Superior temporal gyrus (tissue), 1 donor: ENCODE data around the gene CADM2.
"Not testable (repeated sequence)": the region's sequence is repeated elsewhere in the genome, so short reads cannot be mapped to it uniquely, and the experiment has no call there.

Experiments
- DNase-seq: peaks from one replicate; pipeline ENCODE4 v3.0.0-alpha.2; 2016; ENCODE audit errors: extremely low spot score

CADM2 gene

DNA sequence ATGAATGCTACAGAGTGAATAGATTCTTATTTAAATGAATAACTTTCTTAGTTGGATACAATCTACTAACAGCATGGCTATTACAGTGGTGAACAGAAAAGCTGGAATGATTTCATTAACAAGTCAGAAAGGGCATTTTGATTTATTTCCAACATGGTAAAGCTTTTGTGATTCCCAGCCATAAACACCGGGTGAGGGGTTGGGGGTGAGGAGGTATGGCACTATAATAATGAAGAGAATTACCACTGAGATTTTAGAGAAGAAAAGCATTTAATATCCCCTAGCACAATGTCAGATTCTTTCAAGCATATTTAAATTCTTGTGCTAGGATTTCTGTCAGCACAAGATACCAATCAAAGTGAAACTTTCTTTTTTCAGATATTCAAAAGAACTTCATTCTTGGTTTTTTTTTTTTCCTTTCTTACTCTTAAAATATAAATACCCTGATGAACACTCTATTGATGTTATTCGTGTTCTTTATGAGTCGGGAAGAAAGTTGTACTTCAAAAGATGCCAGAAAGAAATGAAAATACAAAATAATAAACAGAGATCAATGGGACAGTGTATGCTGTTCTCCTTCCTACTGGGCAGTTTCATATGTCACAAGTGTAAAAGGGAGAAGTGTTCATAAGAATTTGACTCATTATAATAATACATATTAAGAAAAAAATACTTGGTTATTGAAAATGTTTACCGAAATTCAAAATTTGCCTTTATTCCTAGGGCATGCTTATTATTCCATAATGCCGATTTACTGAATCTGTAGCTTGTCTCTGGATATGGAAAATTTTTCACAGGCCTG, 522.8 kb downstream of the CADM2 start:
- DNase-seq, result peak; percentile 49

DNA sequence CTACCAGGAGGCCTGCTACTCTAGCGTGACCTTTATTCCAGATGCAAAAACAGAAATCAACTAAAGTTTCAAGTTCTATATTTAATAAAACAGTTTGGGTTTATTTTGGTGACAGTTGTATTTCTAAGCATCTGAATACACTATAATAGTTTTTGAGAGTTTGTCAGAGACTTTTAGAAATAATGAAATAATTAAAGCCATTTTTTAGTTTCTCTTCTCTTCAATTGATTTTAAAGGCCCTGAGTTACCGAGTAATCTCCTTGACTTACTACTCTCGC, 523.4 kb downstream of the CADM2 start:
- DNase-seq, result no peak

DNA sequence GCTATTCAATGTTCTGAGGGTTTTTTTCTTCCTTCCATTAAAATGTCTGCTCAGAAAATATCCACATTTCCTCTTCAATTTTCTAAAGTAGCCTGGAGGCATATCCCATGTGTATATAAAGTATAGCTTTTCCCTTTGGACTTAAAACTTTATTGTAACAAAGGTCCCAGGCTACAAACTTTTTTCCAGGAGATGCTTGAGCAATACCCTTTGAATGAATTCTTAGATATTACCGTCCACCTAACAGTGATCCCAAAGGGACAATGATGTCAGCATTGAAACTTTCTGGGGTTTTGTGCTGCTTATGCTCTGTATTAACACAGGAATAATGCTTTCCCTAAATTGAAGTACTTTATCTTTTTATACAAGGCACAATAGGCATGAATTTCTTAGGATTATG, 525.2 kb downstream of the CADM2 start:
- no peak for DNase-seq

DNA sequence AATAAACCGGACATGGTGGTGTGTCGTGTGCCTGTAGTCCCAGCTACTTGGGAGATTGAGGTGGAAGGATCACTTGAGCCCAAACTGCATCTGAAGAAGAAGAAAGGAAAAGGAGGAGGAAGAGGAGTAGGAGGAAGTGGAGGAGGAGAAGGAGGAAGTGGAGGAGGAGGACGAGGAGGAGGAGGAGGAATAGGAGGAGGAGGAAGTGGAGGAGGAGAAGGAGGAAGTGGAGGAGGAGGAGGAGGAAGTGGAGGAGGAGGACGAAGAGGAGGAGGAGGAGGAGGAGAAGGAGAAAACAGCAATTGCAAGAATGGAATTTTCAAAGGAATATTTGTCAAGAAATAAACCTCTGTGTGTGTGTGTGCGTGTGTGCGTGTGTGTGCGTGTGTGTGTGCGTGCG, 528.6 kb downstream of the CADM2 start:
- no peak for DNase-seq

DNA sequence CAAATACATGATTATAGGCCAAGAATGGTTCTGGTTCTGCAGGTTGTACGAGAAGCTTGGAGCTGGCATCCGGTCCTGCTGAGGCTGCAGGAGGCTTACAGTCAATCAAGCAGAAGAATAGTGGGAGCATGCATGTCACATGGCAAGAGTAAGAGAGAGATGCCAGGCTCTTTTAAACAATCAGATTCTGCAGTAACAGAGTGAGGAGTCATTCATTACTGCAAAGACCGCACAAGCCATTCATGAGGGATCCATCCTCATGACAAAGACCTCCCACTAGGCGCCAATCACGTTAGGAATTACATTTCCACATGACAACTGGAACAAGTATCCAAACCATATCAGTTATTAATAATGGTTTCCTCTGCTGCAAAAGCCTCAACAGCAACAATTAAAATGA, 536.8 kb downstream of the CADM2 start:
- no peak for DNase-seq

DNA sequence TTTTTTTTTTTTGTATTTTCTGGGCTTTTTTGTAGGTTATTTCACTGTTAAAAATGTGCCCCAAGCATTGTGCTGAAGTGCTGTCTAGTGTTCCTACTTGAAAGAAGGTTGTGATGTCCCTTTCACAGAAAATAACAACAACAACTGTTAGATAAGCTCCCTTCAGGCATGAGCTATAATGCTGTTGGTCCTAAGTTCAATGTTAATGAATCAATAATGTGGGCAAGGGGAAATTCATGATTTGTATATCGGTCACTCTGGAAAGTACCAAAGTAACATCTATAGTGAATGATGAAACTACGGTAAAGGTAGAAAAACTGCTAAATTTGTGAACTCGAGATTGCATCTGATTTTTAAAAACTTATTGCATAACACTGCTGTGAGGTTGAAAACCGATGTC, 539.4 kb downstream of the CADM2 start:
- DNase-seq, result no peak

DNA sequence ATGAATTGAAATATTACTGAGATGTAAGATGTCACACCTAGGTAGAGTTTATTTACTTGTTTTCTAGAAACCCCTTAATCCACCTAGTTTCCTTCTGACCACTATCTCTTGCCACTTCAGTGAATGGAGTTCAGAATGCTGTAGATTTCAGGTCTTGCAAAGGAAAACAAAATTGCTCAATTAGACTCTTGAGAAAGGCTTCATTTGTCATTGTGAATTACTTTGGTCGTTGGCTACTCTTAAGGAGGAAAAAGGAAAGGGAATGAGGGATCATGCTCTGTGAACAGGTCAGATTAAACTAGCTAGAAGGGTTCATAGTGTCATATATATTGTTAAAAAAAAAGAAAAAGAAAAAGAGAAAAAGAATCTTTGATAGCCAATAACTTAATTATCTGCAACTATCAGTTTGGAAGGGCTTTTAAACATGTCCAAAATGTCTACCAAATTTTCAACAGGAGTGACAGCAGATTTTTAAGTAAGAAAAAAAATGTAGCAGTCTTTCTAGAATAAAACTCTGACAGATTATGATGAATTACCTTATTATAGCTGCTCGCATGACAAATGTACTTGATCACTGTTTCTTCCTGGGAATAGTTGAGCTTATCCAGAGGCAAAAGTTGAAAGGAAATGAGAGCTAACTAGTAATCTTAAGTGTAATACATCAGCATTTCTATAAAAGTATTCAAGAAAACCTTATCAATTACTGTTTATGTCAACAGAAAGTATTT, 543.5 kb downstream of the CADM2 start:
- no peak for DNase-seq

DNA sequence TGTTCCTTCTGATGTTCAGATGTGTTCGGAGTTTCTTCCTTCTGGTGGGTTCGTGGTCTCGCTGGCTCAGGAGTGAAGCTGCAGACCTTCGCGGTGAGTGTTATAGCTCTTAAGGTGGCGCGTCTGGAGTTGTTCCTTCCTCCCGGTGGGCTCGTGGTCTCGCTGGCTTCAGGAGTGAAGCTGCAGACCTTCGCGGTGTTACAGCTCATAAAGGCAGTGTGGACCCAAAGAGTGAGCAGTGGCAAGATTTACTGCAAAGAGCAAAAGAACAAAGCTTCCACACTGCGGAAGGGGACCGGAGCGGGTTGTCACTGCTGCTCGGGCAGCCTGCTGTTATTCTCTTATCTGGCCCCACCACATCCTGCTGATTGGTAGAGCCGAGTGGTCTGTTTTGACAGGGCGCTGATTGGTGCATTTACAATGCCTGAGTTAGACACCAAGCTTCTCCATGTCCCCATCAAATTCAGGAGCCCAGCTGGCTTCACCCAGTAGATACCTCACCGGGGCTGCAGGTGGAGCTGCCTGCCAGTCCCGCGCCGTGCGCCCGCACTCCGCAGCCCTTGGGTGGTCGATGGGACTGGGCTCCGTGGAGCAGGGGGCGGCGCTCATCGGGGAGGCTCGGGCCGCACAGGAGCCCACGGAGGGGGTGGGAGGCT, 545.5 kb downstream of the CADM2 start:
- not testable (repeated sequence) for DNase-seq

DNA sequence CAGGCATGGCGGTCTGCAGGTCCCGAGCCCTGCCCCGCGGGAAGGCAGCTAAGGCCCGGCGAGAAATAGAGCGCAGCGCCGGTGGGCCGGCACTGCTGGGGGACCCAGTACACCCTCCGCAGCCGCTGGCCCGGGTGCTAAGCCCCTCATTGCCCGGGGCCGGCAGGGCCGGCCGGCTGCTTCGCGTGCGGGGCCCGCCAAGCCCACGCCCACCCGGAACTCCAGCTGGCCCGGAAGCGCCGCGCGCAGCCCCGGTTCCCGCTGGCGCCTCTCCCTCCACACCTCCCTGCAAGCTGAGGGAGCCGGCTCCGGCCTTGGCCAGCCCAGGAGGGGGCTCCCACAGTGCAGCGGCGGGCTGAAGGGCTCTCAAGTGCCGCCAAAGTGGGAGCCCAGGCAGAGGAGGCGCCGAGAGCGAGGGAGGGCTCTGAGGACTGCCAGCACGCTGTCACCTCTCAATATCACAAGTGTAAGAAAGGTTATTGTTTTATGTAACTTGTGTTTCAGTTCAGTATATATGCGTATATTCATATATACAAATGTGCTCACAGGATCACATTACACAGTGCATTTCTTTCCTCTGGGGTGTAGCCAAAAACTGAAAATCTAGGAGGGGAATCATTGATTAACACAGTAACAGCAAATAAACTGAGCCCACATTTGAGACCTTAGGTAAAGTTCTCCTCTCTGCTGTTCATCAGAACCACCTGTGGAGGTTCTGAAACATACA, 546.2 kb downstream of the CADM2 start:
- not testable (repeated sequence) for DNase-seq

DNA sequence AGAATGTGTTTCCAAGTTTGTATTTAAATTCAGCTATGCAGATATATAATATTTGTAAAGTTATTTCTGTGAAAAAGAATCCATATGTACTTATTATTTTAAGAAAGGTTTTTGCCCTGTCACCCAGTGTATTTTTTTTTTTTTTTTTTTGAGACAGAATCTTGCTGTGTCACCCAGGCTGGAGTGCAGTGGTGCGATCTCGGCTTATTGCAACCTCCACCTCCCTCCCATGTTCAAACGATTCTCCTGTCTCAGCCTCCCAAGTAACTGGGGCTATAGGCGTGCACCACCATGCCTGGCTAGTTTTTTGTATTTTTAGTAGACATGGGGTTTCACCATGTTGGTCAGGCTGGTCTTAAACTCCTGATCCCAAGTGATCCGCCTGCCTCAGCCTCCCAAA, 548.3 kb downstream of the CADM2 start:
- DNase-seq, result not testable (repeated sequence)

DNA sequence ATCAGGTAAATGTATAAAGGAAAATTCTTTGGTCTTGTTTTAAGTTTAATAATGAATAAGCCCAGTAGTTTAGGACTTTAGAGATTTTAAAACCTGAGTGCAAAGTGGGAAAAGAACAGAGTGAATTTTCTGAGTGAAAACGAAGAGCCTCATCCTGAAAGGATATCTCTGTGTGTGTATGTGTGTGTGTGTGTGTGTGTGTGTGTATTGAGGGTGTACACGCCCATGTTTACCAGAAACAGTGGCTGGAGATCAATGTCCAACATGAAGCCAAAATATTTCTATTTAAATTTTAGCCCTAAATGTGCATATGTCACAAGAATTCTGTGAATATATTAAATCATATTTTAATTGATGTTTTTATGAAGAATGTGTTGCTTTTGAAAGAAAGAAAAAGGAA, 549.9 kb downstream of the CADM2 start:
- DNase-seq, result no peak

DNA sequence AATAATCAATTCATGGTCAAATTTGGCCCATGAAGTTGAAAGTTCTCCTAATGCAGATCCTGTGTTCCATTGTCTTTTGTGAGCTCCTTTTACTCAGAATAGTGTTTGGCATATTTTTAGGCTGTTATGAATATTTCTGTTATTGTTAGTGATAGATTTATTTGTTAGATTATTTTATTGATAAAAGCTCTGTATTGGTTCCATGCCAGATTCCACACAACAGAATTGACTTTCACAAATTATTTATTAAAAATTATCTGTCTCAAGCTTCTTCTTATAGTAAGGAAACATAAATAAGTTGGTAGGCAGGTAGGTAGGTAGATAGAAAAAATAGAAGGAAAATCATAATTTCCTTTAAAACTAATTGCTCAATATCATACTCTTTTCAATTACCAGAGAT, 557.4 kb downstream of the CADM2 start:
- no peak for DNase-seq

DNA sequence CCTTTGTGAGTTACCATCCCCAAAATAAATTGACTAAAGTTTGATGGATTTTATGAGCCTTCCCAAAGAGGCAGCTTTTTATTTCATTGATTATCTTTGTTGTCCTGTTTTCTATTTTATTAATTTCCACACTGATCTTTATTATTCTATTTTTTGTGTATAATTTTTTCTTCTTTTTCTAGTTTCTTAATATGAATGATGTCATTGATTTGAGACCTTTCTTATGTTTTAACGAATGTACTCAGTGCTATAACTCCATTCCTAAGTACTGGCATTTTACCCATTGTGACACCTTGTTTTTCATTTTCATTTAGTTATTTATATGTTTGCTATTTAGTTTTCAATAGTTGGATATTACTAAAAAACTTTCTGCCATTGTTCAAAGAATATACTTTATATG, 565.3 kb downstream of the CADM2 start:
- DNase-seq, result no peak

DNA sequence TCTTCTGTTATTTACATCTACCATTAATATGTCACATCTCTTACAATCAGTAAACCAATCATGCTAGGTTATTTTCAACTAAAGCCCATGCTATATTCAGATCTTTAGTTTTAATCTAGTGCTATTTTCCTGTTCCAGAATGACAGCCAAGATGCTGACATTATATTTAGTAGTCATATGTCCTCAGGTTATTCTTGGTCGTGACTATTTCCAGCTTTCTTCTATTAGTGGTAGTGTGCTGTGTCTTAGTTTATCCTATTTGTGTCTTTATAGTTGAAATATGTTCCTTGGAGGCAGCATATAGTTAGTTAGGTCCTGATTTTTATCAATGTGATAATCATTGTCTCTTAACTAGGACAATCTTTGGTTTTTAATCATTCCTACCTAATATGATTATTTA, 566.5 kb downstream of the CADM2 start:
- no peak for DNase-seq

DNA sequence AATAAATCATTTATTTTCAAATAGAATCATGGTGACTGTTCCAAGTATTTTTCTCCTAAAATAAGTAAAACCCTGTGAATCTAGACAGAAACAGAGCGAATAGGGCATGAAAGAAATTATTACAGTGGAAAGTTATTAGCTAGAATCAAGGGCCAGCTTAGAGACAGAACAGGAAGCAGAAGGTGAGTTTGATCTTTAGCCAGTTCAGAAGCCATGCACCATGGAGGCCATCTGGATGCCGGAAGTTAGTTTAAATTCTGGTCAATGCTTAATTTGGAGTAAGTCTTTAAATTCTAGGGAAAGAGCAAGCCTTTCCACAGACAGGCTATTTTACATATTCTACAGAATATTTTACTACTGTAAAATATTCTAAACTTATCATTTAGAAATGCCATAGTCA, 574.8 kb downstream of the CADM2 start:
- DNase-seq, result no peak

DNA sequence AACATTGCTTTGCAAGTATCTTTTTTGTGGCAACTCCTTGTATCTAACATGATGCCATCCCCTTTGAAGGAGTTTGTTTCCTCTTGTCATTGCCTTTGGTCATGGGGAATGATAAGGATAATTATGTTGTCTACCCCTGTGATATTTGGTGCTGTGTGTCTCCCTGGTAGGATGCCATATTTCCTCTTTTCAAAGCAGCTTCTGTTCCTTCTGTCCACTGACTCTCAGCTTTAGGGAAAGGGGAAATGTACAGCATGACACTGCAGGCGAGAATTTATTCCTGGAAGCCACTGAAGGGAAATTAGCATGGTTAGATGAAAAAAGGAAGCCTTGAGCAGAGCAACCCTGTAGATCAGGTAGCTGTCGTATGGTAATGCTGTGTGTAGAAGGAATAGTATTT, 576.7 kb downstream of the CADM2 start:
- DNase-seq, result peak; percentile 65

DNA sequence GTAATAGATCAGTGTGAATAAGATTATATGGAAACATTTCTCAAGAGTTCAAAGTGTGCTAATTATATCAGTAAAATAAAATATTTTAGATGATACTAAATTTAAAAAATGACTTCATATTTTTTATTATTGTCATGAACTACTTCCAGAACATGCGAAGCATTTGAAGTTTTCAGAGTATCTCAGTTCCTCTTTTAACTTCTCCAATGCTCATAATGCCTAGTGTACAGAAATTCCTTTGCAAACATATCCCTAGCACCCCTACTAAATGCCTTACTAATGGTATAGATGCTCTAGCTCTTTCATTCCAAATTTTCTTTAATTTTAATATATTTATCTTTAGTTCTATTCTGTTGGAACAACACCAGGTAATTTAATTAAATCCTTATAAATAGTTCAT, 580.4 kb downstream of the CADM2 start:
- no peak for DNase-seq

DNA sequence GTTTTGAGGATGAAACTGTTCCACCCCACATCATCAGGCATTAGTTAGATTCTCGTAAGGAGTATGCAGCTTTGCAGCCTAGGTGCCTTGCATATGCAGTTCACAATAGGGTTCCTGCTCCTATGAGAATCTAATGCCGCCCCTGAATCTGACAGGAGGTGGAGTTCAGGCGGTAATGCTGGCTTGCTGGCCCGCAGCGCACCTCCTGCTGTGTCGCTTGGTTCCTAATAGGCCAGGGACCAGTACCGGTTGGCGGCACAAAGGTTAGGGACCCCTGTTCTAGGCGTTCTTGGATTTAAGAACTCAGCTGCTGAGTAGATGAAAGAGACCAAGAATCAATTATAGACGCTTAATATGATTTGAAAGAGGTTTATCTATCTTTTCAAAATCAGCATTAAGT, 595.4 kb downstream of the CADM2 start:
- no peak for DNase-seq

DNA sequence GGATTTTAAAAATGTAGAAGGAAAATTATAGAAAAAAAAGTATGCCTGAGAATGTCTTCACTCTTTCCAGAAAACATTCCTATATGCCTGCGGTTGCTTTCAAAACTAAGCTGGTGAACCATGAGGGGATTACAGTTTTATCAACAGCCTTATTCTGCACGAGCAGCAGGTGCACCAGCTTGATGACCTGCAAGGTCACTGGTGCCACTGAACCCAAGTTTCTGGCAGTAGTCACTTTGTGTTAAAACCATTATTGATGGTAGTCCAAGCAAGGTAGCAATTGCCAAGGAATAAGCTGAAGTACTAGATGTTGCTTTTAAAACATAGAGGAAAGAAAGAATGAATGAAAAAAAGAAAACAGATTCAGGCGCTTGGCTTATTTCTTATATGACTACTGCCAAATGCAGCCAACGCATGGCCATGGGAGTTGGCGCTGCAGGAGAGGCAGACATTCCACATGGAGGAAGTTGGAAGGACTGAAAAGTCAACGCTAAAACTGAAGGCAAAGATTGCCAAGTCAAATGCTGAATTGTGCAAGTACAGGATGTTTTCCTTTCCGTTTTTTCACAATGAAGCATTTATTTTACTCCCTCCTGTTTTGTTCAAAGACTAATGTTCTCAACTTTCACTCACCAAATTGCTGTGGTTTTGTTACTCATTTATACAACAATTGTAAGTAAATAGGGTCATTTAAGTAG, 601.4 kb downstream of the CADM2 start:
- DNase-seq, result peak; percentile 70

DNA sequence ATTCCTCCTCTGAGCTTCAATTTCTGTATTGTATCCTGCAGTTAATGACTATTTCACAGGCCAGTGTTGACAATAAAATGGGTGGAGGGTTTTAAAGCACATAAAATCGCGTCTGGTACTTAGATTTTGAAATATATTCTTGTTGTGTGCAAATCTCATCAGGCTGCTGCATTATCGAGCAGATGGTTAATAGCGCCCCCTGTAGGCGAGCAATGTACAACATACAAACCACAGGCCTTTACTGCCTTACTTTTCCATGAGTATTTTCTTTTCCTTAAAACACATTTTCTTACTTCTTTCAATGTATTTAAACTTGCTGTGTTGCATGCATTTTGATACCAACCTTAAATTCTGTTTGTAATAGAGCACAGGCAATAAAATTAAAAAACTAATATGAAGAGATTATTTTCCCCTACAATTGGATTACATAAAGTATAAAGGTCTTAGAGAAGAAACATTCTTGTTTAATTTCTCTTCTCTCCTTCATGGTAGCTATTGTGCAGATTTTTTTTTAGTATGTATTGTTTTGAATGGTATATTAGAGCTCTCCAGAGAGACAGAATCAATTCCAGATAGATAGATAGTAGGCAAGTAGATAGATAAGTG, 608.4 kb downstream of the CADM2 start:
- DNase-seq, result peak; percentile 68

DNA sequence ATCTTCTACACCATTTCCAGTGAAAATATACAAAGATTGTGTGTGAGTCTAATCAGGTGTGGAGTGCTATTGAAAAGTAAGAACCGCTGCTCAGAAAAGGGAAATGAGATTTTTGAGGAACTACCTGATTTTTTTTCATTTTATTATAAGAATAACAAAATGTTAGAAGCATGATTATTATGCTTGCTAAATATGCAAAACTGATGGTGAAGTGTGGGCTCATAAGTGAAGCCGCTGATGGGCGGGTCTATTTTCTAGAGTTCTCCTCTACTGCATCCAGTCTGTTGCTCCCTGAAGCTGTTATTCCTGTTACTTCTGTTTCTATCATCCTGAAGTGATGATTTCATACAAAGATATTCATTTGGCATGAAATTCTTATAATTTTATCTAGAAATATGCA, 612.0 kb downstream of the CADM2 start:
- no peak for DNase-seq
